HCT116 (cell line): Measurements from ENCODE around the gene MAP4K1.

Experiments
- CEBPB ChIP-seq: IDR thresholded peaks from 2 replicates; pipeline ENCODE4 v1.6.1; 2012; ENCODE audit warnings: low read depth
- EZH2 ChIP-seq: fragments of 200-600 bp; sonication (generic); IDR thresholded peaks from 2 replicates; pipeline ENCODE4 v1.6.1; 2017; ENCODE audit warnings: antibody characterized with exemption, mixed run types
- POLR2A ChIP-seq: IDR thresholded peaks from 2 replicates; pipeline ENCODE4 v1.7.0; 2011; ENCODE audit warnings: borderline replicate concordance; ENCODE audit not compliant: insufficient read depth, insufficient read length; ENCODE audit errors: extremely low read depth
- POLR2AphosphoS5 ChIP-seq: IDR thresholded peaks from 2 replicates; pipeline ENCODE4 v1.6.1; 2011; ENCODE audit warnings: mild to moderate bottlenecking, low read depth, low read length, moderate library complexity
- RAD21 ChIP-seq: IDR thresholded peaks from 2 replicates; pipeline ENCODE4 v1.6.1; 2012; ENCODE audit warnings: low read depth, mild to moderate bottlenecking
- YY1 ChIP-seq: IDR thresholded peaks from 2 replicates; pipeline ENCODE4 v1.6.1; 2011; ENCODE audit warnings: low read length, low read depth, moderate library complexity, mild to moderate bottlenecking; ENCODE audit not compliant: insufficient replicate concordance; ENCODE audit errors: extremely low read depth
- TF ChIP-seq, protein P1 (sequence below), 3 experiments: fragments of 200-600 bp in 1 of 3; sonication (generic) in 1 of 3; IDR thresholded peaks in 2 of 3; conservative IDR thresholded peaks in 1 of 3; 2 replicates each; pipeline ENCODE4 v1.5.1; 2012 to 2017; ENCODE audit warnings: low read depth in 2 of 3, low read length in 2 of 3, antibody characterized with exemption in 1 of 3, borderline replicate concordance in 1 of 3, control low read depth in 1 of 3, mild to moderate bottlenecking in 1 of 3, mixed read lengths in 1 of 3, mixed run types in 1 of 3, moderate library complexity in 1 of 3; ENCODE audit not compliant: insufficient read depth in 1 of 3
- TF ChIP-seq, protein P2 (sequence below): IDR thresholded peaks from 2 replicates; pipeline ENCODE4 v1.6.1; 2012; ENCODE audit warnings: low read depth

DNA sequence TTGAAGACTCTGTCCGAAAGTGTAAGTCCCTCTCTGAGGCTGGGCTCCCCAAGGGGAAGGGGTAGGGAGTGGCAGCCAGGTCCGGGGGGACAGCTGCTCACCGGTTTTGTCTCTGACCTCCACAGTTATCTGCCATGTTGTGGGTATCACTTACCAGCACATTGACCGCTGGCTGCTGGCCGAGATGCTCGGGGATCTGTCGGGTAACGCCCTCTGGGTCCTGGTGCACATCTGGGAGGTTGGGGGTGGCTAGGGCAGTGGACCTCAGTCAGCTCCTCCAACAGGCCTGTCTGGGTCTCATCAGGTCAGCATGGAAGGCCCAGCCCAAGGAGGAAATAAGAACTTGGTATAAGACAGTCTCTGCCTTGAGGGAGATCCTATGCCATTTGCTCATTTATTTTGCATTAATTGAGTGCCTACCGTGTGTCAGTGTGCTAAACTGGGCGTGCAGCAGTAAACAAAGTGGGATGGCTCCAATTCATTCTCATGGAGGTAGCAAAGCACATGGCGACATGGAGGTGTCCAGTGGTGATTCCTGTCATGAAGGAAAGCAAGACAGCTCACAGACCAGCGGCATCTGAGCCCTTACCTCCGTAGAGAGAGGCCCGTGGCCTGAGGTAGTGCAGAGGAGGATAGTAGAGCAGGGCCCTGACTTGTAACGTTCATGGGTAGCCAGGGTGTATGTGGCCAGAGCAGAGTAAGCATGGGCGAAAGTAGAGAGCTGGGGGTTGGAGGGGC lies 14.9 kb upstream of the MAP4K1 start:
- TF ChIP-seq, protein P1, sequence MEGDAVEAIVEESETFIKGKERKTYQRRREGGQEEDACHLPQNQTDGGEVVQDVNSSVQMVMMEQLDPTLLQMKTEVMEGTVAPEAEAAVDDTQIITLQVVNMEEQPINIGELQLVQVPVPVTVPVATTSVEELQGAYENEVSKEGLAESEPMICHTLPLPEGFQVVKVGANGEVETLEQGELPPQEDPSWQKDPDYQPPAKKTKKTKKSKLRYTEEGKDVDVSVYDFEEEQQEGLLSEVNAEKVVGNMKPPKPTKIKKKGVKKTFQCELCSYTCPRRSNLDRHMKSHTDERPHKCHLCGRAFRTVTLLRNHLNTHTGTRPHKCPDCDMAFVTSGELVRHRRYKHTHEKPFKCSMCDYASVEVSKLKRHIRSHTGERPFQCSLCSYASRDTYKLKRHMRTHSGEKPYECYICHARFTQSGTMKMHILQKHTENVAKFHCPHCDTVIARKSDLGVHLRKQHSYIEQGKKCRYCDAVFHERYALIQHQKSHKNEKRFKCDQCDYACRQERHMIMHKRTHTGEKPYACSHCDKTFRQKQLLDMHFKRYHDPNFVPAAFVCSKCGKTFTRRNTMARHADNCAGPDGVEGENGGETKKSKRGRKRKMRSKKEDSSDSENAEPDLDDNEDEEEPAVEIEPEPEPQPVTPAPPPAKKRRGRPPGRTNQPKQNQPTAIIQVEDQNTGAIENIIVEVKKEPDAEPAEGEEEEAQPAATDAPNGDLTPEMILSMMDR (IDR thresholded peaks at IDR 0.05 in 2 of 3, conservative IDR thresholded peaks at IDR 0.05 in 1 of 3; ENCODE audit: borderline replicate concordance in 1 of 3, insufficient read depth in 1 of 3, low read depth in 2 of 3, low read length in 2 of 3), result no peak
- TF ChIP-seq POLR2A, result no peak
- no peak for TF ChIP-seq EZH2
- TF ChIP-seq, protein P2, sequence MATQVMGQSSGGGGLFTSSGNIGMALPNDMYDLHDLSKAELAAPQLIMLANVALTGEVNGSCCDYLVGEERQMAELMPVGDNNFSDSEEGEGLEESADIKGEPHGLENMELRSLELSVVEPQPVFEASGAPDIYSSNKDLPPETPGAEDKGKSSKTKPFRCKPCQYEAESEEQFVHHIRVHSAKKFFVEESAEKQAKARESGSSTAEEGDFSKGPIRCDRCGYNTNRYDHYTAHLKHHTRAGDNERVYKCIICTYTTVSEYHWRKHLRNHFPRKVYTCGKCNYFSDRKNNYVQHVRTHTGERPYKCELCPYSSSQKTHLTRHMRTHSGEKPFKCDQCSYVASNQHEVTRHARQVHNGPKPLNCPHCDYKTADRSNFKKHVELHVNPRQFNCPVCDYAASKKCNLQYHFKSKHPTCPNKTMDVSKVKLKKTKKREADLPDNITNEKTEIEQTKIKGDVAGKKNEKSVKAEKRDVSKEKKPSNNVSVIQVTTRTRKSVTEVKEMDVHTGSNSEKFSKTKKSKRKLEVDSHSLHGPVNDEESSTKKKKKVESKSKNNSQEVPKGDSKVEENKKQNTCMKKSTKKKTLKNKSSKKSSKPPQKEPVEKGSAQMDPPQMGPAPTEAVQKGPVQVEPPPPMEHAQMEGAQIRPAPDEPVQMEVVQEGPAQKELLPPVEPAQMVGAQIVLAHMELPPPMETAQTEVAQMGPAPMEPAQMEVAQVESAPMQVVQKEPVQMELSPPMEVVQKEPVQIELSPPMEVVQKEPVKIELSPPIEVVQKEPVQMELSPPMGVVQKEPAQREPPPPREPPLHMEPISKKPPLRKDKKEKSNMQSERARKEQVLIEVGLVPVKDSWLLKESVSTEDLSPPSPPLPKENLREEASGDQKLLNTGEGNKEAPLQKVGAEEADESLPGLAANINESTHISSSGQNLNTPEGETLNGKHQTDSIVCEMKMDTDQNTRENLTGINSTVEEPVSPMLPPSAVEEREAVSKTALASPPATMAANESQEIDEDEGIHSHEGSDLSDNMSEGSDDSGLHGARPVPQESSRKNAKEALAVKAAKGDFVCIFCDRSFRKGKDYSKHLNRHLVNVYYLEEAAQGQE, result no peak
- no peak for TF ChIP-seq RAD21
- no peak for TF ChIP-seq POLR2AphosphoS5
- TF ChIP-seq CEBPB, result no peak
- TF ChIP-seq YY1, result no peak
